ENCODE data around the gene C1QTNF6.
"Not testable (repeated sequence)": the region's sequence is repeated elsewhere in the genome, so short reads cannot be mapped to it uniquely, and the experiment has no call there.

C1QTNF6 gene

GRCh38 chr22:37203354-37204044 is 15.5 kb upstream of the C1QTNF6 start:
- no peak for DNase-seq (ENCODE audit: low read depth)

DNA sequence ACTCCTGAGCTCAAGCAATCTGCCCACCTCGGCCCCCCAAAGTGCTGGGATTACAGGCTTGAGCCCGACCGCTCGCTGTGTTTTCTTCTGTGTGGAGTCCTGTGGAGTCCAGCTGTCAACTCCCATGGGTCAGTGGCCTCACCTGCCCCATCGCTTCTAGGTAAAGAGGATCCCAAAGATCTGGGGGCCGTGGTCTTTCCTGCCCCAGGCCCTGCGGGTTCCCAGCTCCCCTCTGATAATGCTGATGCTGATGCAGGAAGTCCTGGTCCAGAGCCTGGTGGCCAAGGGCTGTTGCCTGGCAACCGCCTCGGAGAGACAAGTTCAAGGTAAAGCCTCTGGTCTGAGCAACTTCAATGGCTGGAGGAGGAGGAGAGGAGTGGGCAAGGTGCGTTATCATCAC is 14.7 kb upstream of the C1QTNF6 start:
- no peak for DNase-seq (ENCODE audit: low read depth)
- no peak overlapping the region for H3K4me3 ChIP-seq (ENCODE audit: low read length)
- TF ChIP-seq, protein P1, sequence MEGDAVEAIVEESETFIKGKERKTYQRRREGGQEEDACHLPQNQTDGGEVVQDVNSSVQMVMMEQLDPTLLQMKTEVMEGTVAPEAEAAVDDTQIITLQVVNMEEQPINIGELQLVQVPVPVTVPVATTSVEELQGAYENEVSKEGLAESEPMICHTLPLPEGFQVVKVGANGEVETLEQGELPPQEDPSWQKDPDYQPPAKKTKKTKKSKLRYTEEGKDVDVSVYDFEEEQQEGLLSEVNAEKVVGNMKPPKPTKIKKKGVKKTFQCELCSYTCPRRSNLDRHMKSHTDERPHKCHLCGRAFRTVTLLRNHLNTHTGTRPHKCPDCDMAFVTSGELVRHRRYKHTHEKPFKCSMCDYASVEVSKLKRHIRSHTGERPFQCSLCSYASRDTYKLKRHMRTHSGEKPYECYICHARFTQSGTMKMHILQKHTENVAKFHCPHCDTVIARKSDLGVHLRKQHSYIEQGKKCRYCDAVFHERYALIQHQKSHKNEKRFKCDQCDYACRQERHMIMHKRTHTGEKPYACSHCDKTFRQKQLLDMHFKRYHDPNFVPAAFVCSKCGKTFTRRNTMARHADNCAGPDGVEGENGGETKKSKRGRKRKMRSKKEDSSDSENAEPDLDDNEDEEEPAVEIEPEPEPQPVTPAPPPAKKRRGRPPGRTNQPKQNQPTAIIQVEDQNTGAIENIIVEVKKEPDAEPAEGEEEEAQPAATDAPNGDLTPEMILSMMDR (conservative IDR thresholded peaks at IDR 0.05; ENCODE audit: low read depth, low read length) = no peak

More at GRCh38 chr22:37203354-37204044, 15.5 kb upstream of the C1QTNF6 start:
- no peak overlapping the region for H3K4me3 ChIP-seq (ENCODE audit: low read length)
- TF ChIP-seq, protein P1 (conservative IDR thresholded peaks at IDR 0.05; ENCODE audit: low read depth, low read length) = no peak

- no peak overlapping the region for H3K4me3 ChIP-seq (ENCODE audit: low read length)
- TF ChIP-seq, protein P1 (conservative IDR thresholded peaks at IDR 0.05; ENCODE audit: low read depth, low read length) = no peak
- DNase-seq (ENCODE audit: low read depth) = no peak
Measured at GRCh38 chr22:37202001-37202555, 14.0 kb upstream of the C1QTNF6 start.

GRCh38 chr22:37201443-37201820 is 13.4 kb upstream of the C1QTNF6 start:
- not testable (repeated sequence) for DNase-seq (ENCODE audit: low read depth); H3K4me3 ChIP-seq (ENCODE audit: low read length)

- TF ChIP-seq, protein P1 (conservative IDR thresholded peaks at IDR 0.05; ENCODE audit: low read depth, low read length) = no peak
- DNase-seq (ENCODE audit: low read depth) = no peak
- H3K4me3 ChIP-seq (ENCODE audit: low read length) = no peak overlapping the region
Measured at GRCh38 chr22:37199760-37200108, 11.7 kb upstream of the C1QTNF6 start.

- peak; percentile 89 for DNase-seq (ENCODE audit: low read depth)
- TF ChIP-seq, protein P1 (conservative IDR thresholded peaks at IDR 0.05; ENCODE audit: low read depth, low read length) = peak; percentile 91
- H3K4me3 ChIP-seq (ENCODE audit: low read length) = peak overlapping the region; percentile 64
Measured at GRCh38 chr22:37199103-37199759, 11.2 kb upstream of the C1QTNF6 start.

DNA sequence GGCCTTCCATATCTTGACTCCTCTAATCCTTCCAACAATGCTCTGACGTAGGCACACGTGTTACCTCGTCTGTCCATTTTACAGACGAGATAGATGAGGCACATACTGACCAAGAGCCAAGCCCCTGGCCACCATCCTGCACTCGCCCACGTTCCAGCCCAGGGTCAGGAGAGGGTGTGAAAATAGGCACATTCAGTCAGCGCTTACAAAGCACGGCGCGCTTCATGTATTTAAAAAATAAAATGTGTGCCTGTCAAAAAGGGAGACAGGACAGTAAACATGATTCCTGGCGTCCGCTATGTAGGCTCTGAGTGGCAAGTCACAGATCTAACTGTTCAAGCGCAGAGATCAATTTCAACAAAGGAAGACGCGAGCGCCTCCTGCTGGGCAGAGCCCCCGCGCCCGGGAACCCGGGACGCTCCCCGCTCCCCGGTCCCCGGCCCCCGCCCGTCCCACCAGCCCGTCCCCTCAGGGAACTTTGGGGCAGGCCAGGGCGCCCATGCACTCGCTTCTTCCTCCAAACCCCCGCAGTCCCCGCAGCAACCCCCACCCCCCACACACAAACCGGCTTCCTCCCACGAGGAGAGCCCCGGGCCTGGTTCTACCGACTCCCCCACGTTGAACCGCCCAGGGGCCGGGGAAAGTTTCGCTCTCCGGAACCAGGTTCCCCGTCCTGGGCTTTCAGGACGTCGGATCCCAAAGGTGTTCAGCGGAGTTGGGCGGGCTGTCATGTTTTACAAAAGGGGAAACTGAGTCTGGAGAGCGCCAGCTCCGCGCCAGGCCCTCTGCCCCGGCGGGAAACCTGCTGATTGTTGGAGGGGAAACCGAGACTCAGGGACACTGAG is 10.4 kb upstream of the C1QTNF6 start:
- no peak for DNase-seq (ENCODE audit: low read depth)
- peak overlapping the region; percentile 64 for H3K4me3 ChIP-seq (ENCODE audit: low read length)
- TF ChIP-seq, protein P1 (conservative IDR thresholded peaks at IDR 0.05; ENCODE audit: low read depth, low read length) = peak; percentile 76

Data from retinal pigment epithelial cell (primary cell).